Skeletal muscle satellite cell (primary cell): ENCODE results near the gene CD96.
"Not testable (repeated sequence)": the region's sequence is repeated elsewhere in the genome, so short reads cannot be mapped to it uniquely, and the experiment has no call there.

Experiments
- H3K27me3 ChIP-seq: 2 replicates; pipeline ENCODE4 v1.7.0; 2013; ENCODE audit warnings: low read length; ENCODE audit not compliant: control insufficient read depth, insufficient read depth
- H3K36me3 ChIP-seq: 2 replicates; pipeline ENCODE4 v1.7.0; 2013; ENCODE audit warnings: mild to moderate bottlenecking, control low read depth, low read length; ENCODE audit not compliant: insufficient read depth
- H3K4me1 ChIP-seq: 2 replicates; pipeline ENCODE4 v1.7.0; 2013; ENCODE audit warnings: low read length; ENCODE audit not compliant: control insufficient read depth, insufficient read depth
- H3K4me2 ChIP-seq: 2 replicates; pipeline ENCODE4 v1.7.0; 2013; ENCODE audit warnings: mild to moderate bottlenecking, low read length
- H3K4me3 ChIP-seq: 2 replicates; pipeline ENCODE4 v1.7.0; 2013; ENCODE audit warnings: low read length
- H3K9ac ChIP-seq: 2 replicates; pipeline ENCODE4 v1.7.0; 2013; ENCODE audit warnings: mild to moderate bottlenecking, low read depth, low read length, moderate library complexity
- H3K9me3 ChIP-seq: replicated peaks from 2 replicates; pipeline ENCODE4 v1.7.0; 2013; ENCODE audit warnings: mild to moderate bottlenecking, control low read depth, low read length

The CD96 gene

GRCh38 chr3:111534701-111535100 is 7.3 kb upstream of the CD96 start:
- Histone ChIP-seq H3K9ac (no peak overlapping the region), H3K9me3 (no peaks in the 10 kb centered on the region), H3K36me3 (no peaks in the 10 kb centered on the region), H3K4me3 (no peak overlapping the region), H3K27me3 (no peaks in the 10 kb centered on the region), H3K4me1 (peaks cover 26% of the 10 kb centered on the region), H3K4me2 (no peak overlapping the region)

GRCh38 chr3:111538111-111538510 is 3.9 kb upstream of the CD96 start:
- Histone ChIP-seq H3K36me3 (no peaks in the 10 kb centered on the region), H3K4me1 (peaks cover 26% of the 10 kb centered on the region), H3K9ac (no peak overlapping the region), H3K27me3 (no peaks in the 10 kb centered on the region), H3K4me2 (peak overlapping the region; percentile 51), H3K9me3 (no peaks in the 10 kb centered on the region), H3K4me3 (peak overlapping the region; percentile 36)

GRCh38 chr3:111538681-111539083 is 3.3 kb upstream of the CD96 start:
- Histone ChIP-seq H3K36me3 (no peaks in the 10 kb centered on the region), H3K4me1 (peaks cover 26% of the 10 kb centered on the region), H3K27me3 (no peaks in the 10 kb centered on the region), H3K9ac (no peak overlapping the region), H3K4me3 (peak overlapping the region; percentile 36), H3K4me2 (peak overlapping the region; percentile 51), H3K9me3 (no peaks in the 10 kb centered on the region)

- H3K9me3 ChIP-seq: no peaks in the 10 kb centered on the region
- H3K4me3 ChIP-seq: no peak overlapping the region
- H3K36me3 ChIP-seq: no peaks in the 10 kb centered on the region
- no peaks in the 10 kb centered on the region for H3K27me3 ChIP-seq
- H3K4me2 ChIP-seq: peak overlapping the region; percentile 46
- H3K9ac ChIP-seq: no peak overlapping the region
- peaks cover 22% of the 10 kb centered on the region for H3K4me1 ChIP-seq
These were observed 2.4 kb upstream of the CD96 start for GRCh38 chr3:111539351-111540331.

GRCh38 chr3:111541391-111541790 is 606 bp upstream of the CD96 start:
- Histone ChIP-seq H3K9me3 (no peaks in the 10 kb centered on the region), H3K4me1 (peaks cover 15% of the 10 kb centered on the region), H3K36me3 (no peaks in the 10 kb centered on the region), H3K4me2 (no peak overlapping the region), H3K9ac (no peak overlapping the region), H3K4me3 (no peak overlapping the region), H3K27me3 (no peaks in the 10 kb centered on the region)

GRCh38 chr3:111542611-111543300 is 759 bp downstream of the CD96 start:
- Histone ChIP-seq H3K4me1 (peaks cover 15% of the 10 kb centered on the region), H3K4me2 (no peak overlapping the region), H3K9me3 (no peaks in the 10 kb centered on the region), H3K9ac (no peak overlapping the region), H3K4me3 (no peak overlapping the region), H3K27me3 (no peaks in the 10 kb centered on the region), H3K36me3 (no peaks in the 10 kb centered on the region)

- no peaks in the 10 kb centered on the region for H3K36me3 ChIP-seq
- H3K9me3 ChIP-seq: no peaks in the 10 kb centered on the region
- no peak overlapping the region for H3K9ac ChIP-seq
- H3K4me2 ChIP-seq: no peak overlapping the region
- no peak overlapping the region for H3K4me3 ChIP-seq
- no peaks in the 10 kb centered on the region for H3K4me1 ChIP-seq
- no peaks in the 10 kb centered on the region for H3K27me3 ChIP-seq
These were observed 3.4 kb downstream of the CD96 start for GRCh38 chr3:111545349-111545748.

- H3K4me3 ChIP-seq: no peak overlapping the region
- no peaks in the 10 kb centered on the region for H3K36me3 ChIP-seq
- no peak overlapping the region for H3K9ac ChIP-seq
- H3K4me1 ChIP-seq: no peaks in the 10 kb centered on the region
- no peaks in the 10 kb centered on the region for H3K27me3 ChIP-seq
- no peak overlapping the region for H3K4me2 ChIP-seq
- H3K9me3 ChIP-seq: no peaks in the 10 kb centered on the region
These were observed 5.6 kb downstream of the CD96 start for GRCh38 chr3:111547631-111548030.

- no peaks in the 10 kb centered on the region for H3K9me3 ChIP-seq
- H3K9ac ChIP-seq: no peak overlapping the region
- H3K36me3 ChIP-seq: no peaks in the 10 kb centered on the region
- no peaks in the 10 kb centered on the region for H3K27me3 ChIP-seq
- no peak overlapping the region for H3K4me2 ChIP-seq
- no peak overlapping the region for H3K4me3 ChIP-seq
- no peaks in the 10 kb centered on the region for H3K4me1 ChIP-seq
These were observed 6.1 kb downstream of the CD96 start for GRCh38 chr3:111548092-111548491.

GRCh38 chr3:111548756-111549155 is 6.8 kb downstream of the CD96 start:
- no peak overlapping the region for H3K9ac ChIP-seq
- H3K36me3 ChIP-seq: no peaks in the 10 kb centered on the region
- H3K9me3 ChIP-seq: no peaks in the 10 kb centered on the region
- no peaks in the 10 kb centered on the region for H3K27me3 ChIP-seq
- H3K4me3 ChIP-seq: no peak overlapping the region
- H3K4me1 ChIP-seq: no peaks in the 10 kb centered on the region
- H3K4me2 ChIP-seq: no peak overlapping the region

- not testable (repeated sequence) for H3K9me3 ChIP-seq, H3K9ac ChIP-seq, H3K4me3 ChIP-seq, H3K36me3 ChIP-seq, H3K4me1 ChIP-seq, H3K4me2 ChIP-seq
- H3K27me3 ChIP-seq: peaks cover 16% of the 10 kb centered on the region
These were observed 19.9 kb downstream of the CD96 start for GRCh38 chr3:111561902-111562301.
